ENCODE measurements around the gene GIPC3. TPM values are rescaled to one million over a fixed set of nuclear protein-coding genes. Genes with fewer than 3 reads are reported as not detected.
A peak's percentile ranks its signal among the peaks of the same experiment; 100 is the strongest.

Gene GIPC3
- total and polyA plus RNA-seq, 7 donors = under 0.01 to 1.0 (median 0.83) TPM; not detected in 4

DNA sequence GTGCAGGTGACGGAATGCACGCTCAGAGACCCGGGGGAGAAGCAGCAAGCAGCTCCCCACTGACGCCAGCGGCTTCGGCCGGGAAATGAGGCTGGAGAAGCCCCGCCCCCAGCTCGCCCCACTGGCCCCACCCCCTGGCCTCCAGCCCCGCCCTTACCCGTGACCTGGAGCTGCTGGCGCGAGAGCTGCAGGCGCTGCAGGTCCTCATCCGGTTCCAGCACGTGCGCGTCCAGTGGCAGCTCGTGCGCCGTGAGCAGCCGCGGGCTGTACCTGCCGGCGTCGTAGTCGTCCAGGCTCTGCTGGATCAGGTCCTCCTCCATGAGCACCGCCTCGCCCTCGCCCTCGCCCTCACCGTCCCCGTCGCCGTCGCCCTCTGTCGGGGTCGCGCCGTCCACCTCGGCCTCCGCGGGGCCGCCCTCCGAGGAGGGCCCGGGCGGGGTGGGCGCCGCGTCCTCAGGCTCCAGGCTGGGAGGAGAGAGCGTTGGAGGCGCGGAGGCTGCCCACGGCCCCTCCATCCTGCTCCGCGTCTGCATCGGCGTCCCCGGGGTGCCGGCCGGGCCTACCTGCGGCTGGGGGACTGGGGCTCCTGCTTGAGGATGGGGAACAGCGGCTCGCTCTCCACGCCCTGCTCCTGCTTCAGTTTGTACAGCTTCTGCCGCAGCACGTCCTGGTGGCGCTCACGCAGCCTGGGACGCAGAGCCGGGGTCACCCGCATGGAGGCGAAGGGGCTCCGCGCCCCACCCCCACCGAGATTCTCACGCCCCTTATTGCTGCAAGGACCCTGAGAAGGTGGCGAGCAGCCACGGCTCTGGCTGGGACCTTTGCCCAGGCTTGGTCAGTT, 27.8 kb downstream of the GIPC3 start:
- WGBS, 2 donors = 92 to 93% methylated on average over 79 of the region's 79 CpGs
- no peak for DNase-seq
- Histone ChIP-seq H3K4me3 (no peak overlapping the region), H3K4me1 (peaks cover 0 to 36% (median 31%) of the 10 kb centered on the region in 4 donors), H3K36me3 (peaks cover 0 to 57% (median 23%) of the 10 kb centered on the region in 4 donors), H3K9me3 (no peaks in the 10 kb centered on the region), H3K27ac (peak overlapping the region in 3 of 4 donors; percentile 42 to 60 (median 46)), H3K27me3 (no peaks in the 10 kb centered on the region)
- intact Hi-C loops (cut with DNase I) = loop anchor here (10.0 kb wide), 1 partner anchor 288 kb away; no protein-coding TSS in a partner anchor
- TF ChIP-seq POLR2AphosphoS5 (IDR thresholded peaks at IDR 0.05) = peak in 1 of 4 donors; percentile 13
- no peak for TF ChIP-seq CTCF (IDR thresholded peaks at IDR 0.05)

DNA sequence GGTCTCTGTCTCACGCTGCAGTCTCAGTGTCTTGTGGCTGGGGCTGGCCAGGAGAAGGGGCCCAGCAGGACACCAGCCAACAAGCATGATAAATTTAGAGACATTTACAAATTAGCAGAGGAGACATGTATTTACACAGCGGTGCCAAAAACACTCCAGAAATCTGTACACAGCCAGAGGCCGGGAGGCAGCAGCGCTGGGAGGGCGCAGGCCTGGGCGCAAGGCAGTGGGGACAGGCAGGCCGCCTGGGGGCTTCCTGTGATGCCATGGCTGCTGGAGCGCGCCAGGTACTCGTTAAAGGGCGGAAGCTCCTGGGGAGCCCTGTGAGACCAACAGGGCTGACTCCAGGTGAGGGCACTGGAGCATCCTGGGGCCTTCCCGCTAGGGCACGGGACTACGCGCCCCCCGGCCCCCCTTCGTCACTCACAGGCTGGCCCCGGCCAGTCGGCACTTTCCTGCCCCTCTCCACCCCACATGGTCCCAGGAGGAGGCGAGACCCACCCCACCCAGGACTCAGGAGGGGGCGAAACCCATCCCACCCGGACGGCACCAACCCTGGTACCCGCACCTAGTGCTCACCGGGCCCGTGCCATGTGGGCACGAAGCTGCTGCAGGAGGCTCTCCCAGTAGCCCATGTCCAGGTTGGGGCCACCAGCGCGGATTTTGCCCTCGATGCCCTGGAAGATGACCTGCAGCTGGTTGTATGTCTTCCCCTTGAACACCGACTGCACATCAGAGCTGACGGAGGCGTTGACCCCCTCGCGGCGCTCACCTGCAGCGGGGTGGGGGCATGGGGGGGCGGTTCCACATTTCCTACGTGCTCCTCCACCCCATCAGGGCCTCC, 28.8 kb downstream of the GIPC3 start:
- intact Hi-C loops (cut with DNase I) = loop anchor here (10.0 kb wide), 1 partner anchor 289 kb away; no protein-coding TSS in a partner anchor
- Histone ChIP-seq H3K36me3 (peaks cover 0 to 57% (median 23%) of the 10 kb centered on the region in 4 donors), H3K27me3 (no peaks in the 10 kb centered on the region), H3K27ac (peak overlapping the region in 3 of 4 donors; percentile 42 to 60 (median 46)), H3K4me3 (no peak overlapping the region), H3K9me3 (no peaks in the 10 kb centered on the region), H3K4me1 (peaks cover 0 to 35% (median 33%) of the 10 kb centered on the region in 4 donors)
- TF ChIP-seq POLR2AphosphoS5 (IDR thresholded peaks at IDR 0.05) (peak in 2 of 4 donors; percentile 34 to 46), EP300 (IDR thresholded peaks at IDR 0.05) (no peak)
- no peak for DNase-seq
- 89% methylated on average over 39 of the region's 39 CpGs for WGBS, 2 donors

GRCh38 chr19:3614858-3615505, 29.7 kb downstream of the GIPC3 start:
- intact Hi-C loops (cut with DNase I) = loop anchor here (5.0 to 10.0 kb wide), 2 partner anchors 38 to 290 kb away; no protein-coding TSS in a partner anchor
- 88 to 91% methylated on average over 18 of the region's 18 CpGs for WGBS, 2 donors

DNA sequence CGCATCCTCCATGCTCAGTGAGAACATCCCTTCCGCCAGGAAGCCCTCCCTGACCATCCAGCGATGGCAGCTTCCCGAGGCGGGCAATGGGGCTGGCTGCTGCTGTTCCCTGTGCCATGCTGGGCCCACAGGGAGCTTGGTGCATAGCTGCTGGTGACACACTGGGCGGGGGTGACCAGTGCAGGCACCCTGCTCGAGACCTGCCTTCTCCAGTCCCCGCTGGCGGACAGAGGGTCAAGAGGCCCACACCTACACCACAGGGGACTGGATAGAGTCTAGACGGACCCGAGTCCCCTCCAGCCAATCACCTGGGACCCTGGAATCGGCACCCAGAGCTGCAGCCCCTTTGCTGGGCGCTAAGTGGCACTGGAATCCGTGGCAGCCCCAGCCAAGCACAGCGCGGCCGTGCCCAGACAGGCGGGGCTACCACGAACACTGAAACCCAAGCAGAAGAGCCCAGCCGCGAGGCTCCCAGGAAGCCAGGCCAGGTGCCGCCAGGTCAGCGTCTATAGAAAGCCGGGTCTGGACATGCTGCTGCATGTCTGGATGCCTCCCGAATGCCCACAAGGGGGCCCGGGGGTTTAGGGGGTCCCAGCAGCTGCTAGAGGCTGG, 30.4 kb downstream of the GIPC3 start:
- 95% methylated on average over 26 of the region's 26 CpGs for WGBS, 2 donors
- intact Hi-C loops (cut with DNase I) = loop anchor here (5.0 to 10.0 kb wide), 2 partner anchors 38 to 291 kb away; no protein-coding TSS in a partner anchor
- Histone ChIP-seq H3K4me3 (no peak overlapping the region), H3K27ac (no peak overlapping the region), H3K27me3 (no peaks in the 10 kb centered on the region), H3K9me3 (no peaks in the 10 kb centered on the region), H3K4me1 (peaks cover 0 to 32% (median 29%) of the 10 kb centered on the region in 4 donors), H3K36me3 (peaks cover 0 to 66% (median 23%) of the 10 kb centered on the region in 4 donors)
- TF ChIP-seq POLR2A (IDR thresholded peaks at IDR 0.05) (no peak), POLR2AphosphoS5 (IDR thresholded peaks at IDR 0.05) (no peak), EP300 (IDR thresholded peaks at IDR 0.05) (no peak), CTCF (IDR thresholded peaks at IDR 0.05) (no peak)
- DNase-seq = no peak

More at GRCh38 chr19:3614858-3615505, 29.7 kb downstream of the GIPC3 start:
- no peak for DNase-seq
- no peak for TF ChIP-seq POLR2A (IDR thresholded peaks at IDR 0.05)
- no peak overlapping the region for H3K4me3 ChIP-seq
- H3K27me3 ChIP-seq = no peaks in the 10 kb centered on the region
- H3K4me1 ChIP-seq = peaks cover 0 to 32% (median 29%) of the 10 kb centered on the region in 4 donors
- no peaks in the 10 kb centered on the region for H3K9me3 ChIP-seq
- H3K36me3 ChIP-seq = peaks cover 0 to 60% (median 23%) of the 10 kb centered on the region in 4 donors
- H3K27ac ChIP-seq = no peak overlapping the region

- WGBS, 2 donors = 51 to 66% methylated on average over 19 of the region's 19 CpGs
- DNase-seq = no peak
- Histone ChIP-seq H3K4me3 (no peak overlapping the region), H3K4me1 (peaks cover 0 to 32% (median 29%) of the 10 kb centered on the region in 4 donors), H3K36me3 (peaks cover 0 to 66% (median 14%) of the 10 kb centered on the region in 4 donors), H3K27ac (peak overlapping the region in 1 of 4 donors; percentile 10), H3K9me3 (no peaks in the 10 kb centered on the region), H3K27me3 (no peaks in the 10 kb centered on the region)
- intact Hi-C loops (cut with DNase I) = loop anchor here (5.0 to 10.0 kb wide), 2 partner anchors 40 to 293 kb away; no protein-coding TSS in a partner anchor
- TF ChIP-seq EP300 (IDR thresholded peaks at IDR 0.05) = no peak
- no peak for TF ChIP-seq POLR2AphosphoS5 (IDR thresholded peaks at IDR 0.05)
- no peak for TF ChIP-seq POLR2A (IDR thresholded peaks at IDR 0.05)
- no peak for TF ChIP-seq CTCF (IDR thresholded peaks at IDR 0.05)
These were observed 32.2 kb downstream of the GIPC3 start for GRCh38 chr19:3617463-3617862.
